ENCODE results near the gene TEX19. TPM values are rescaled to one million over a fixed set of nuclear protein-coding genes. Genes with fewer than 3 reads are reported as not detected.

TEX19 gene
- not detected for polyA plus RNA-seq (2012; ENCODE audit: missing spikeins)

DNA sequence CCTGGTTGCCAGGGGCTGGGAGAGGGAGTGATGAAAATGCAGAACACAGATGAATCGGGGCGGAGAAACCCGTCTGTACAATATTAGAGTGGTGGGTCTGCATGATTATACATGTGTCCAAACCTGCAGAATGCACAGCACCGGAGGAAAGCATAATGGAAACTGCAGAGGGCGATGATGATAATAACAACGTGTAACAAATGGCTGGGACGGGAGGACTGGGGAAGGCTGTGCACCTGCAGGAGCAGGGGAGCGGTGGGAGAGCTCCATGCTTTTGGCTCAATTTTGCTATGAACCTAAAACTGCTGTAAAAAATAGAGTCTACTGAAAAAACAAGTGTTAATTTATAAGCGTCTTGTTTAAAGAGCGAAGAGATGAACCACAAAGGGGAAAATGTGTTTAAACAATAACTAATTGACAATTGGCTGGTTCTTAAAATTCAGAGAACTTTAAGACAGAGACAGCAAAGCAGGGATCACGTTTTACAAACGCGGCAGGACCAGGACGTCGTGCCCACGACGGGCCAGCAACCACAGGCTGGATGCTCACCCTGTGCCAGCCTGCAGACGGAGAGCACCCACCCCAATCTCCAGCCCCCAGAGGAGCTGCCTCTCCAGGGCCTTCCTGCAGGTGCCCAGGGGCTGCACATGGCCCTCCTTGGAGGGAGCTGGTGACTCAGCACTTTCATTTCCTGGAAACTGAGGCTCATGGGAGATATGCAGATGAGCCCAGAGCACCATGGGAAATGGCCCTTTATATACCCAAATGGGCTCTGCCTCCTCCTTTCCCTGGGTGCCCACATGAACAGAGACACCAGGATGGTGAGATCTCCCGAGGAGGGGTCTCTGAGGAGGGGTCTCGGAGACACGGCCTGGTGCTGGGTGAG lies at the start of gene TEX19:
TEX19 (plus strand) TSS at position 783 of the 886 bp plus-strand sequence. CDS start 2,904 bp downstream, outside the sequence.
- no peak for TF ChIP-seq POLR2A (IDR thresholded peaks at IDR 0.05; ENCODE audit: low read depth, low read length)
- no peak for FAIRE-seq
- DNase-seq (ENCODE audit: insufficient read length): no peak

DNA sequence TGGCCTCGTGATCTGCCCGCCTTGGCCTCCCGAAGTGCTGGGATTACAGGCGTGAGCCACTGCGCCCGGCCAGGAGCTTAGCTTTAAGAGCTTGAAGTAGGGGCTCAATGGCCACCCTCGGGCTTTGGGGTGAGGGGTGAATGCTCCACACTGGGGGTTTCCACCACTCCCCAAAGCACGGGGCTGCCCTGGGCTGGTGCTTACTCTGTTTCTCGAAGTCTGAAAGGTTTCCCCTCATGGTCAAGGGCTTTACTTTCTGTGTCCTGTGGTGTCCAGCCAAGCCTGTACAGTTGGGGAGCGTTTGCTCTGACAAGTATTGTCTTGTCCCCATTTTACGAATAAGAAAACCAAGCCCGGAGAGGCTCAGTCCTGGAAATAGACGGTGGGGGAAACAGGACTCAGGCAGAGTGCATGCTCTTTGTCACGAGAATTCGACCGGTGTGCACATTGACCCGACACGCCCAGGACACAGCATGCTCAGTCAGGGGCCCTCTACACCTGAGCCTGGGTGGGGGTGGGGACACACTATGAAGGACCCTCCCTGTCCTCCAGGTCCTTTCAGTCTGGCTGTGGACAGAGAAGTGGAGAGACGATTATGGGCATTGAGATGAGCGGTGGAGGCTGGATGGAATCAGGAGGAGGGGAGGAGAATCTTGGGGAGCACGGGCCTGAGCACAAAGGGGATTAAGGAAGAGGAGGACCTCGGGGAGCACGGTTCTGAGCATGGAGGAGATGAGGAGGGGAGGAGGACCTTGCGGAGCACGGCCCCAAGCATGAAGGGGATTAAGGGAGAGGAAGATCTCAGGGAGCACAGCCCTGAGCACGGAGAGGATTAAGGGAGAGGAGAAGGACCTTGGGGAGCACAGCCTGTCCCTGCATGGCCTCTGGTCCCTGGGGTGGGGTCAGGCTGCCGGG lies 49.1 kb upstream of the TEX19 start:
- DNase-seq (ENCODE audit: insufficient read length): no peak
- FAIRE-seq: no peak
- TF ChIP-seq TAF1 (IDR thresholded peaks at IDR 0.05; ENCODE audit: borderline replicate concordance, low read depth, low read length) (no peak), POLR2AphosphoS5 (IDR thresholded peaks at IDR 0.05; ENCODE audit: low read depth, low read length) (no peak), POLR2A (IDR thresholded peaks at IDR 0.05; ENCODE audit: low read depth, low read length) (no peak)

GRCh38 chr17:82310877-82311276 lies 48.2 kb upstream of the TEX19 start:
- FAIRE-seq (no peak), DNase-seq (ENCODE audit: insufficient read length) (no peak)
- TF ChIP-seq POLR2A (IDR thresholded peaks at IDR 0.05; ENCODE audit: low read depth, low read length) (no peak), TAF1 (IDR thresholded peaks at IDR 0.05; ENCODE audit: borderline replicate concordance, low read depth, low read length) (no peak), POLR2AphosphoS5 (IDR thresholded peaks at IDR 0.05; ENCODE audit: low read depth, low read length) (no peak)

- no peak for FAIRE-seq
- TF ChIP-seq TAF1 (IDR thresholded peaks at IDR 0.05; ENCODE audit: borderline replicate concordance, low read depth, low read length) (no peak), POLR2AphosphoS5 (IDR thresholded peaks at IDR 0.05; ENCODE audit: low read depth, low read length) (no peak), POLR2A (IDR thresholded peaks at IDR 0.05; ENCODE audit: low read depth, low read length) (no peak)
- no peak for DNase-seq (ENCODE audit: insufficient read length)
Observed at GRCh38 chr17:82311971-82312370, 47.1 kb upstream of the TEX19 start.

DNA sequence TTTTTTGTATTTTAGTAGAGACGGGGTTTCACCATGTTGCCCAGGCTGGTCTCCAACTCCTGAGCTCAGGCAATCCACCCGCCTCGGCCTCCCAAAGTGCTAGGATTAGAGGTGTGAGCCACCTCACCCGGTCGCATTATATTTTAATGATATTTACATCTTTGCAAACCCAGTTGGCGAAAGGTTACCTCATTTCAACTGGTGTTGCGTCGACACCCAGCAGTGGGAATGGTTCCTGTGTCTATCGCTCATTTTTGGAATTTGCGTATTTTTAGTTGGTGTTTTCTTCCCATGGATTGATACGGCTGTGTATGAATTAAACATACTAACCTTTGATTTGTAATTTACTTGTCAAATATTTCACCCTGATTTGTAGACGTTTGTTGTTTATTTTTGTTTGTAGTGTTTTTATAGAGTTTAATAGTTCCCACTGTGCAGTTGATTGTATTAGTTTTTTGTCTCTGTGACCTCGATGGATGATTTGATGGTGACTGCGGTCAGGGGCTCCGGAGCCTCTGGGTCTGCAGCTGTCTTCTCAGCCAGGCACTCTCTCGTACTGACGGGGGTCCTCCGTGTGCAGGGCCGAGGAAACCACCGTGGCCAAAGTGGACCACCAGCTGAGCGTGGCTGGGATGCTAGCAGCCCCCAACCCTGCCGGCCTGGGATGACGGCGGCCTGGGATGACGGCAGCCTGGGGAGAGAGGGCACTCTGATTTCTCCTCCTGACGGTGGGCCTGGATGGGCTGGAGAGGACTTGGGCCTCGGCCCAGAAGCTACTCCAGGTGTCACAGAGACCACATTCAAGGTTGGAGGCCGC lies 45.6 kb upstream of the TEX19 start:
- FAIRE-seq (no peak), DNase-seq (ENCODE audit: insufficient read length) (no peak)
- TF ChIP-seq TAF1 (IDR thresholded peaks at IDR 0.05; ENCODE audit: borderline replicate concordance, low read depth, low read length) (no peak), POLR2A (IDR thresholded peaks at IDR 0.05; ENCODE audit: low read depth, low read length) (no peak), POLR2AphosphoS5 (IDR thresholded peaks at IDR 0.05; ENCODE audit: low read depth, low read length) (no peak)

- peak; percentile 38 for DNase-seq (ENCODE audit: insufficient read length)
- FAIRE-seq: no peak
- no peak for TF ChIP-seq TAF1 (IDR thresholded peaks at IDR 0.05; ENCODE audit: borderline replicate concordance, low read depth, low read length)
- TF ChIP-seq POLR2AphosphoS5 (IDR thresholded peaks at IDR 0.05; ENCODE audit: low read depth, low read length): no peak
- no peak for TF ChIP-seq POLR2A (IDR thresholded peaks at IDR 0.05; ENCODE audit: low read depth, low read length)
Observed at GRCh38 chr17:82314012-82314726, 44.9 kb upstream of the TEX19 start.

GRCh38 chr17:82314727-82315605 lies 44.1 kb upstream of the TEX19 start:
- TF ChIP-seq POLR2A (IDR thresholded peaks at IDR 0.05; ENCODE audit: low read depth, low read length): no peak
- TF ChIP-seq TAF1 (IDR thresholded peaks at IDR 0.05; ENCODE audit: borderline replicate concordance, low read depth, low read length): no peak
- no peak for TF ChIP-seq POLR2AphosphoS5 (IDR thresholded peaks at IDR 0.05; ENCODE audit: low read depth, low read length)
- no peak for DNase-seq (ENCODE audit: insufficient read length)
- no peak for FAIRE-seq

GRCh38 chr17:82315703-82316358 lies 43.2 kb upstream of the TEX19 start:
- DNase-seq (ENCODE audit: insufficient read length) (no peak), FAIRE-seq (no peak)
- no peak for TF ChIP-seq TAF1 (IDR thresholded peaks at IDR 0.05; ENCODE audit: borderline replicate concordance, low read depth, low read length)
- TF ChIP-seq POLR2A (IDR thresholded peaks at IDR 0.05; ENCODE audit: low read depth, low read length): no peak
- no peak for TF ChIP-seq POLR2AphosphoS5 (IDR thresholded peaks at IDR 0.05; ENCODE audit: low read depth, low read length)

DNA sequence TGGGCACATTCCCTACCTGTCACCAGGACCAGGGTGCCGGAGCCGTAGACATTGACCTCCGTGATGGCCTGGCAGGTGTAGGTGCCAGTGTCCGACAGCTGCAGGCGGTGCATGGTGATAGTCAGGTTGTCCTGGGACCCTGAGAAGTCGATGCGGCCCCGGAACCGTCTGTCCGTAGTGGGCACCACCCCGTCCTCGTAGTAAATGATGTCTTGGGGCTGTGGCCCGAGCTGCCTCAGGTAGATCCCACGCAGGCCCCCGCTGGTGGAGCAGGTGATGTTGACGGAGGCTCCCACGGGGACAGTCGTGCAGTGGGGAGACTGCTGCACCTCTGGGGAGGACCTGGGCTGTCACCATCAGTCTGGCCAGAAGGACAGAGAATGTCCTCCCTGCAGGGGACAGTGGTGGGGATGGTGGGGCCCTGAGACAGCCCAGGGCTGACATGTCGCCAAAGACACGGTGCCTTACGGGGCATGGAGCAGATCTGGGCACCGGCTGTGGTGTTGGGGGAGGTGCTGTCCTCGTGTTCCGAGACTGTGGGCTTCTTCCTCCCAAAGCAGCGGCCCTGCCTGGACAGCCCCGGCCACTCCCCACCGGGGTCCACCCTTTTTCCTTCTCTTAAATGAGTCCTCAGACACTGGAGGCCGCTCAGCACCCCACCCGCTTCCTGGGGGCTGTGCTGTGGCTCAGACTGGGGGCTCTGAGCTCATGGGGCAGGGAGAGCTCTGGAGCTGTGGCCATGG lies 42.2 kb upstream of the TEX19 start:
- no peak for TF ChIP-seq POLR2AphosphoS5 (IDR thresholded peaks at IDR 0.05; ENCODE audit: low read depth, low read length)
- no peak for TF ChIP-seq POLR2A (IDR thresholded peaks at IDR 0.05; ENCODE audit: low read depth, low read length)
- TF ChIP-seq TAF1 (IDR thresholded peaks at IDR 0.05; ENCODE audit: borderline replicate concordance, low read depth, low read length): no peak
- no peak for FAIRE-seq

More for the DNA sequence above, 42.2 kb upstream of the TEX19 start:
- no peak for DNase-seq (ENCODE audit: insufficient read length)

Measured in GM12892 (cell line).